ENCODE results near the gene ZNF12. TPM values are rescaled to one million over a fixed set of nuclear protein-coding genes. Genes with fewer than 3 reads are reported as not detected.

The ZNF12 gene
- total RNA-seq, 1 donor from 2014 or later: 28.3 TPM

DNA sequence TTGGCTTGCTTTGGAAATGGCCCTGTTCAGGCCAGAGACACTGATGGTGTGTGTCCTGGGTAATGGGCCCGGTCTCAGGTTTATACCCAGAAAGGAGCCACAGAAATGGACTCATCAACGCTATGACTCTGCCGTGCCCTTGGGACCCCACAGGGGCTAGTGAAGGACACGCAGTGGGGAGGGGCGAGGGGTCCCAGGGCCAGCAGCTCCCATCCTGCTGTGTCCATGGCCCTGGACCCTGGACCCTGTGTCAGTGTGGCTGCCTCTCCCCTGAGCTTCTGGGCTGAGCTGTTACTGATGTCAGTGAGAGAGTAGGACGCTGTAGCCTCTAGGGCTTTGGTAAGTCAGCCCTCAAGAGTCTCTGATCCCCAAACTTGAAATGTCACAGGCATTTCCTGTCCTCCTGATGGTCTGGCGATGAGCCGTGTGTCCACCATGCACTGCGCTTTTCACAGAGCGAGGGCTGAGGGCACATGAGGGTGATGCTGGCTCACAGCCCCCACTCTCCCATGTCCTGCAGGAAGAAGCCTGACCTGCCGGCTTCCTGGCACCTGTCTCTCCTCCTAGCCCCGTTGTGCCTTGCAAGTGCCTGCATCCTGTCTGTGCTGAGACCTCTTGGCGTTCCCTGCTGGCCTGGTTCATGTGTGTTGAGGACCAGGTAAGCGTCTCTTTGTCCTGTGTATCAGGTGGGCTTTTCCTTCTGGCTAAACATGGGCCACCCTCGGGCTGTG, 65.3 kb downstream of the ZNF12 start:
- Mint-ChIP-seq H3K27me3 (no peaks in the 10 kb centered on the region), H3K9me3 (no peaks in the 10 kb centered on the region), H3K4me1 (ENCODE audit: unreplicated experiment) (peaks cover 17% of the 10 kb centered on the region), H3K4me3 (no peak overlapping the region), H3K27ac (no peak overlapping the region), H3K36me3 (peaks cover 14% of the 10 kb centered on the region)
- TF ChIP-seq, protein P1, sequence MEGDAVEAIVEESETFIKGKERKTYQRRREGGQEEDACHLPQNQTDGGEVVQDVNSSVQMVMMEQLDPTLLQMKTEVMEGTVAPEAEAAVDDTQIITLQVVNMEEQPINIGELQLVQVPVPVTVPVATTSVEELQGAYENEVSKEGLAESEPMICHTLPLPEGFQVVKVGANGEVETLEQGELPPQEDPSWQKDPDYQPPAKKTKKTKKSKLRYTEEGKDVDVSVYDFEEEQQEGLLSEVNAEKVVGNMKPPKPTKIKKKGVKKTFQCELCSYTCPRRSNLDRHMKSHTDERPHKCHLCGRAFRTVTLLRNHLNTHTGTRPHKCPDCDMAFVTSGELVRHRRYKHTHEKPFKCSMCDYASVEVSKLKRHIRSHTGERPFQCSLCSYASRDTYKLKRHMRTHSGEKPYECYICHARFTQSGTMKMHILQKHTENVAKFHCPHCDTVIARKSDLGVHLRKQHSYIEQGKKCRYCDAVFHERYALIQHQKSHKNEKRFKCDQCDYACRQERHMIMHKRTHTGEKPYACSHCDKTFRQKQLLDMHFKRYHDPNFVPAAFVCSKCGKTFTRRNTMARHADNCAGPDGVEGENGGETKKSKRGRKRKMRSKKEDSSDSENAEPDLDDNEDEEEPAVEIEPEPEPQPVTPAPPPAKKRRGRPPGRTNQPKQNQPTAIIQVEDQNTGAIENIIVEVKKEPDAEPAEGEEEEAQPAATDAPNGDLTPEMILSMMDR (conservative IDR thresholded peaks at IDR 0.05): no peak
- DNase-seq (ENCODE audit: extremely low spot score, unreplicated experiment): no peak

DNA sequence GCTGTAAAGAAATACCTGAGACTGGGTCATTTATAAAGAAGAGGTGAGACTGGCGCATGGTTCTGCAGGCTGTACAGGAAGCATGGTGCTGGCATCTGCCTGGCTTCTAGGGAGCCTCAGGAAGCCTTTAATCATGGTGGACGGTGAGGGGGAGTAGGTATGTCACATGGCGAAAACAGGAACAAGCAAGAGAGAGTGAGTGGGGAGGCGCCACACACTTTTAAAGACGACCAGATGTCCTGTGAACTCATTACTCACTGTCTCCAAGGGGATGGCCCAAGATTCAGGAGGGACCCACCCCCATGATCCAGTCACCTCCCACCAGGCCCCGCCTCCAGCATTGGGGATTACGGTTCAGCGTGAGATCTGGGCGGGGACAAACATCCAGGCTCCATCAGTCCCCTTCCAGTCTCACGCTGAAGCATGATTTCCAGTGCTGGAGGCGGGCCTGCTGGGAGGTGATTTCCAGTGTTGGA, 66.5 kb downstream of the ZNF12 start:
- H3K4me1 Mint-ChIP-seq (ENCODE audit: unreplicated experiment): peaks cover 17% of the 10 kb centered on the region
- no peaks in the 10 kb centered on the region for H3K27me3 Mint-ChIP-seq
- peak overlapping the region; percentile 74 for H3K4me3 Mint-ChIP-seq
- H3K27ac Mint-ChIP-seq: peak overlapping the region; percentile 58
- no peaks in the 10 kb centered on the region for H3K9me3 Mint-ChIP-seq
- no peak for DNase-seq (ENCODE audit: extremely low spot score, unreplicated experiment)
- TF ChIP-seq, protein P1 (conservative IDR thresholded peaks at IDR 0.05): no peak
- peaks cover 14% of the 10 kb centered on the region for H3K36me3 Mint-ChIP-seq

DNA sequence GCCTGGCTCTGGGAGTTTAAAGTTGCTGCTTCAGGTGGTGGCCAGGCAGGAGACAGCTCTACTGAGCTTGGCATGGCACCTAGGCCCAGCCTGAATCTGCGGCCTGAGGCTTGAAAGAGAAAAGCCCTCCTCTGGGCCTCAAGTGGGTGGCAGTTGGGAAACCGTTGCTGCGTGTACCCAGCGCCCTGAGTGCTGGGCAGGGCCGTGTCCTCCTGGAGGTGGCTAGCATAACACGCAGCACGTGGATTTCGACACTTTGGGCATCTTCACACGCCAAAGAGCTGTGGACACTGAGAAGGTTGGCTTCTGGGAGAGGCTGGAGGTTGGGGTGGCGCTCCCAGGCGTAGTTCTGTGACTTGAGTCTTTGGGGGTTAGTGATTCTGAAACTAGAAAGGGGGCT, 67.1 kb downstream of the ZNF12 start:
- no peak for DNase-seq (ENCODE audit: extremely low spot score, unreplicated experiment)
- peaks cover 17% of the 10 kb centered on the region for H3K4me1 Mint-ChIP-seq (ENCODE audit: unreplicated experiment)
- peaks cover 14% of the 10 kb centered on the region for H3K36me3 Mint-ChIP-seq
- TF ChIP-seq, protein P1 (conservative IDR thresholded peaks at IDR 0.05): no peak
- no peaks in the 10 kb centered on the region for H3K9me3 Mint-ChIP-seq
- no peaks in the 10 kb centered on the region for H3K27me3 Mint-ChIP-seq
- peak overlapping the region; percentile 74 for H3K4me3 Mint-ChIP-seq
- H3K27ac Mint-ChIP-seq: no peak overlapping the region

DNA sequence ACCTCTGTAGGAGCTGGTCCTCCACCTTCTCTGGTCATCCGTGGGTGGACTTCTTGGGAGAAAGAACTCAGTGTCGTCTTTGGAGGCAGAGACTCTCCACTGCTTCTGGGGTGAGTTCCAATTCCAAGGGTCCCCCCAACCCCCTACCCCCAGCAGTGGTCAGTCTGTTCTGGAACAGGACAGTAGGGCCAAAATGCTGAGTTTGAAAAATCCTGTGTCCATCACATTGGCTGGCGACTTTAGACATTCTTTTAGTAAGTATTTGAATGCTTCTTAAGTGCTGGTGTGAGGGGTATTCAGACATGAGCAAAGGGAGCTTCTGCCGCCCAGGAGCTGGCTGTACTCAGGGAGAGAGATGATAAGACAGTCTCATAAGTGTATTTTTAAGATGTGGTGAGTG, 67.7 kb downstream of the ZNF12 start:
- peak overlapping the region; percentile 36 for H3K27ac Mint-ChIP-seq
- no peaks in the 10 kb centered on the region for H3K27me3 Mint-ChIP-seq
- DNase-seq (ENCODE audit: extremely low spot score, unreplicated experiment): no peak
- TF ChIP-seq, protein P1 (conservative IDR thresholded peaks at IDR 0.05): no peak
- no peaks in the 10 kb centered on the region for H3K9me3 Mint-ChIP-seq
- peak overlapping the region; percentile 90 for H3K4me3 Mint-ChIP-seq
- peaks cover 17% of the 10 kb centered on the region for H3K4me1 Mint-ChIP-seq (ENCODE audit: unreplicated experiment)
- H3K36me3 Mint-ChIP-seq: peaks cover 14% of the 10 kb centered on the region

Other genes starting within 250 kb of the ZNF12 start
- gene KDELR2, start 222.8 kb downstream of the ZNF12 start, total RNA-seq (ENCODE audit: low replicate concordance): 147 and 227 TPM in 2 replicates
- gene GRID2IP, start 155.5 kb downstream of the ZNF12 start, total RNA-seq (ENCODE audit: low replicate concordance): 0.43 and 1.6 TPM in 2 replicates
- gene ZDHHC4, start 129.5 kb downstream of the ZNF12 start, total RNA-seq (ENCODE audit: low replicate concordance): 62.0 and 67.9 TPM in 2 replicates
- gene INTS15, start 116.9 kb downstream of the ZNF12 start, total RNA-seq (ENCODE audit: low replicate concordance): 35.8 and 44.1 TPM in 2 replicates
- 5.0 and 9.2 TPM in 2 replicates for gene ZNF853, start 91.3 kb downstream of the ZNF12 start, total RNA-seq (ENCODE audit: low replicate concordance)
- gene ZNF316, start 69.6 kb downstream of the ZNF12 start, total RNA-seq (ENCODE audit: low replicate concordance): 37.1 and 46.8 TPM in 2 replicates
- 0.83 and 1.1 TPM in 2 replicates for gene RSPH10B2, start 47.2 kb upstream of the ZNF12 start, total RNA-seq (ENCODE audit: low replicate concordance)
- gene CCZ1B, start 119.3 kb upstream of the ZNF12 start, total RNA-seq (ENCODE audit: low replicate concordance): 49.5 and 70.0 TPM in 2 replicates